Stimulated activated naive B cell treated with anti-CD40 and anti-IgM and Interleukin-4, amounts not matched to agents 10 μg/mL and 1 μg/mL and 100 μg/mL, for 72 hours (primary cell): Measurements from ENCODE around the gene GUCA2B.

Source experiments
- ATAC-seq, 2 donors: fragments of 150-1000 bp; cut with Tn5 transposase; replicated peaks; 2 replicates each; pipeline ENCODE4 v1.10.0; 2021; ENCODE audit warnings: moderate library complexity in 1 of 2
- DNase-seq: peaks from one replicate; pipeline ENCODE4 v3.0.0; 2021
- H3K27ac Mint-ChIP-seq: one replicate; pipeline ENCODE4 v1.8.0; 2022; ENCODE audit warnings: mild to moderate bottlenecking, mixed read lengths
- H3K27me3 Mint-ChIP-seq, 2 donors: one replicate each; pipeline ENCODE4 v1.8.0; 2022; ENCODE audit warnings: mixed read lengths in 2 of 2
- H3K36me3 Mint-ChIP-seq, 2 donors: one replicate each; pipeline ENCODE4 v1.8.0; 2022; ENCODE audit warnings: mixed read lengths in 2 of 2, mild to moderate bottlenecking in 1 of 2
- H3K4me1 Mint-ChIP-seq, 2 donors: one replicate each; pipeline ENCODE4 v1.8.0; 2022; ENCODE audit warnings: mixed read lengths in 2 of 2, mild to moderate bottlenecking in 1 of 2
- H3K4me3 Mint-ChIP-seq, 2 donors: one replicate each; pipeline ENCODE4 v1.8.0; 2022; ENCODE audit warnings: mild to moderate bottlenecking in 2 of 2, mixed read lengths in 2 of 2, moderate library complexity in 1 of 2
- H3K9me3 Mint-ChIP-seq, 2 donors: one replicate each; pipeline ENCODE4 v1.8.0; 2022; ENCODE audit warnings: mixed read lengths in 2 of 2, mild to moderate bottlenecking in 1 of 2

The GUCA2B gene

GRCh38 chr1:42133809-42134526, 19.2 kb upstream of the GUCA2B start:
- Mint-ChIP-seq H3K9me3 (peaks cover 4 to 6% of the 10 kb centered on the region in 2 donors), H3K4me1 (peaks cover 2 to 16% of the 10 kb centered on the region in 2 donors), H3K36me3 (peaks cover 0 to 2% of the 10 kb centered on the region in 2 donors), H3K27me3 (peaks cover 13 to 21% of the 10 kb centered on the region in 2 donors), H3K4me3 (no peak overlapping the region), H3K27ac (no peak overlapping the region)
- ATAC-seq (no peak), DNase-seq (no peak)

DNA sequence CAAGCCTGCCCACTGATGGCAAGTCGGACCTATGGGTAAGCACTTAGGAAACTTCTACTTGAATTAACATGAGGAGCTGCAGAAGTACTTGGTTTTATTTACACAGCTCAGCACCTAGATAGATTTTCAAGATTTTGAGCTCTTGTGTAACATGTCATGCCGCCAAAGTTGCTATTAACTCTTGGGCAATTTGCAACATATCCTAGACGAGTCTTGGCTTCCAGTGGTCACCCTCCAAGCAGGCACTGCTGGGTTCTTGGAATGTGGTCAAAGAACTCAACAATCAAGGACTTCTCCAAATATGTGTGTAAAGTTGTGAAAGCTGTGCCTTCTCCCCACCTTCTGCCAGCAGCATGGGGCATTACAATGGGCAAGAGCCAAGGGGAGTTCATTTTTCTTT, 17.8 kb upstream of the GUCA2B start:
- Mint-ChIP-seq H3K4me3 (no peak overlapping the region), H3K9me3 (peaks cover 4 to 6% of the 10 kb centered on the region in 2 donors), H3K4me1 (peaks cover 2 to 16% of the 10 kb centered on the region in 2 donors), H3K36me3 (peaks cover 0 to 2% of the 10 kb centered on the region in 2 donors), H3K27me3 (peaks cover 9 to 15% of the 10 kb centered on the region in 2 donors), H3K27ac (no peak overlapping the region)
- no peak for ATAC-seq
- no peak for DNase-seq

DNA sequence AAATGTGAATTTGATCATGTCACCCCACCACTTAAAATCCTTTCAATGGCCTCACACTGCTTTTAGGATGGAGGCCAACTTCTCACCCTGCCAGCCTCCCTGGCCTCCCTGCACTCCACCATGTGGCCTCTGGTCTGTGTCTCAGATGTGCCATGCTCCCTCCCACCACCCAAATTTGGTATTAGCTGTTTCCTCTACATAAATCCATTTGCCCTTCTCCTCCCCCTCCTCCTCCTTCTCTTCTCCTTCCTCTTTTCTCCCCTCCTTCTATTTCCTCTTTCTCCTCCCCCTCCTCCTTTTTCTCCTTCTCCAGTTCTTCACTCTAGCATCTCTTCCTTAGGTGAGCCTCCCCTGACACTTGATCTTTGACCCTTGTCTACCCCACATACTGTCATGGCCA, 16.7 kb upstream of the GUCA2B start:
- H3K27me3 Mint-ChIP-seq = peaks cover 17 to 21% of the 10 kb centered on the region in 2 donors
- H3K4me3 Mint-ChIP-seq = no peak overlapping the region
- H3K27ac Mint-ChIP-seq = no peak overlapping the region

GRCh38 chr1:42137766-42138165, 15.4 kb upstream of the GUCA2B start:
- peaks cover 2 to 16% of the 10 kb centered on the region in 2 donors for H3K4me1 Mint-ChIP-seq
- no peak overlapping the region for H3K27ac Mint-ChIP-seq
- H3K4me3 Mint-ChIP-seq = no peak overlapping the region
- ATAC-seq (peak; percentile 78 to 82), DNase-seq (no peak)
- peaks cover 21 to 26% of the 10 kb centered on the region in 2 donors for H3K27me3 Mint-ChIP-seq
- H3K36me3 Mint-ChIP-seq = peaks cover 0 to 2% of the 10 kb centered on the region in 2 donors
- peaks cover 4 to 6% of the 10 kb centered on the region in 2 donors for H3K9me3 Mint-ChIP-seq

More for the DNA sequence above, 16.7 kb upstream of the GUCA2B start:
- ATAC-seq (no peak), DNase-seq (no peak)
- peaks cover 4 to 6% of the 10 kb centered on the region in 2 donors for H3K9me3 Mint-ChIP-seq
- peaks cover 2 to 16% of the 10 kb centered on the region in 2 donors for H3K4me1 Mint-ChIP-seq
- peaks cover 0 to 2% of the 10 kb centered on the region in 2 donors for H3K36me3 Mint-ChIP-seq

DNA sequence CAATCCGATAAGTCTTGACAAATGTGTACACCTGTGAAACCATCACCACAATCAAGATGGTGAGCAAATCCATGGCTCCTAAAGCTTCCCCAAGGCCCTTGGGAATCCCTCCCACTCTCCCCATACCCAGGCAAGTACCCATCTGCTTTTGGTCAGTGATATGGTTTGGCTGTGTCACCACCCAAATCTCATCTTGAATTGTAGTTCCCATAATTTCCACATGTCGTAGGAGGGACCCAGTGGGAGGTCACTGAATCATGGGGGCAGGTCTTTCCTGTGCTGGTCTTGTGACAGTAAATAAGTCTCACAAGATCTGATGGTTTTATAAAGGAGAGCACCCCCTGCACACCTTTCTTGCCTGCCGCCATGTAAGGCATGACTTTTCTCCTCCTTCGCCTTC, 14.6 kb upstream of the GUCA2B start:
- H3K27ac Mint-ChIP-seq = no peak overlapping the region
- no peak overlapping the region for H3K4me3 Mint-ChIP-seq
- peaks cover 27 to 30% of the 10 kb centered on the region in 2 donors for H3K27me3 Mint-ChIP-seq
- H3K36me3 Mint-ChIP-seq = peaks cover 0 to 2% of the 10 kb centered on the region in 2 donors
- peaks cover 8 to 16% of the 10 kb centered on the region in 2 donors for H3K4me1 Mint-ChIP-seq
- no peak for ATAC-seq
- H3K9me3 Mint-ChIP-seq = peaks cover 4 to 6% of the 10 kb centered on the region in 2 donors
- no peak for DNase-seq

DNA sequence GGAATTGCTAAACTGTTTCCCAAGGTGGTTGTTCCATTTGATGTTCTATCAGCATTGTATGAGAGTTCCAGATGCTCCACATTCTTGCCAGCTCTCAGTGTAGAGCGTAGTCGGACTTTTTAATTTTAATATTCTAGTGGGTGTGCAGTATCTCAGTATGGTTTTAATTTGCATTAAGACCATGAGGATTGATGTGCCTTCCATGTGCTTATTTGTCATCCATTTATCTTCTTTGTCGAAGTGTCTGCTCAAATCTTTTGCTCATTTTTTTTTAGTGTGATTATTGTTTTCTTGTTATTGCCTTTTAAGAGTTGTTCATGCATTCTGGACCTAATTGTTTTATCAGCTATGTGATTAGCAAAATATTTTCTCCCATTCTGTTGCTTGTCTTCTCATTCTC, 13.8 kb upstream of the GUCA2B start:
- Mint-ChIP-seq H3K27ac (no peak overlapping the region), H3K36me3 (peaks cover 0 to 2% of the 10 kb centered on the region in 2 donors), H3K27me3 (peaks cover 27 to 30% of the 10 kb centered on the region in 2 donors), H3K4me1 (peaks cover 9 to 16% of the 10 kb centered on the region in 2 donors), H3K4me3 (no peak overlapping the region), H3K9me3 (peaks cover 4 to 6% of the 10 kb centered on the region in 2 donors)
- DNase-seq = no peak
- ATAC-seq = no peak

- Mint-ChIP-seq H3K36me3 (peaks cover 0 to 2% of the 10 kb centered on the region in 2 donors), H3K27me3 (peaks cover 27 to 30% of the 10 kb centered on the region in 2 donors), H3K9me3 (peaks cover 4 to 6% of the 10 kb centered on the region in 2 donors), H3K4me1 (peaks cover 9 to 16% of the 10 kb centered on the region in 2 donors), H3K27ac (no peak overlapping the region), H3K4me3 (no peak overlapping the region)
- DNase-seq (no peak), ATAC-seq (no peak)
These were observed 13.0 kb upstream of the GUCA2B start for GRCh38 chr1:42140191-42140590.

DNA sequence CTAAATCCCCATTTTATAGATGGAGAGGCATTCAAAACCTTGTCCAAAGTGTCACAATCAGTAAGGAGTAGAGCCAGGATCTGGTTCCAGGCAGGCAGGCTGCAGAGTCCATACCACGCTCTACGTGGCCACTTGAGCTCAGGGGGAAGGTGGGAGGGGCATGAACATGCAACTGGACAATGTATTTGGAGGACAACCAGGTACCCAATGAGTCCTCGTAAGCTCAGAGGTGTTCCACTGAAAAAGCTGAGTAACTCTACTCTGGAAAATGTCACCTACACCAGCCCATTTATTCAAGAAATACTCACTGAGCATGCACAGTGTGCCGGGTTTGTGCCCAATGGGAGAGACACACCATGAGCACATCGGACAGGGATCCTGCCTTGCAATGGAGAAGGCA, 11.2 kb upstream of the GUCA2B start:
- peaks cover 17 to 30% of the 10 kb centered on the region in 2 donors for H3K27me3 Mint-ChIP-seq
- ATAC-seq = no peak
- peaks cover 4 to 6% of the 10 kb centered on the region in 2 donors for H3K9me3 Mint-ChIP-seq
- H3K4me1 Mint-ChIP-seq = peaks cover 7 to 9% of the 10 kb centered on the region in 2 donors
- H3K4me3 Mint-ChIP-seq = no peak overlapping the region
- no peak for DNase-seq
- H3K36me3 Mint-ChIP-seq = peaks cover 0 to 2% of the 10 kb centered on the region in 2 donors
- no peak overlapping the region for H3K27ac Mint-ChIP-seq

DNA sequence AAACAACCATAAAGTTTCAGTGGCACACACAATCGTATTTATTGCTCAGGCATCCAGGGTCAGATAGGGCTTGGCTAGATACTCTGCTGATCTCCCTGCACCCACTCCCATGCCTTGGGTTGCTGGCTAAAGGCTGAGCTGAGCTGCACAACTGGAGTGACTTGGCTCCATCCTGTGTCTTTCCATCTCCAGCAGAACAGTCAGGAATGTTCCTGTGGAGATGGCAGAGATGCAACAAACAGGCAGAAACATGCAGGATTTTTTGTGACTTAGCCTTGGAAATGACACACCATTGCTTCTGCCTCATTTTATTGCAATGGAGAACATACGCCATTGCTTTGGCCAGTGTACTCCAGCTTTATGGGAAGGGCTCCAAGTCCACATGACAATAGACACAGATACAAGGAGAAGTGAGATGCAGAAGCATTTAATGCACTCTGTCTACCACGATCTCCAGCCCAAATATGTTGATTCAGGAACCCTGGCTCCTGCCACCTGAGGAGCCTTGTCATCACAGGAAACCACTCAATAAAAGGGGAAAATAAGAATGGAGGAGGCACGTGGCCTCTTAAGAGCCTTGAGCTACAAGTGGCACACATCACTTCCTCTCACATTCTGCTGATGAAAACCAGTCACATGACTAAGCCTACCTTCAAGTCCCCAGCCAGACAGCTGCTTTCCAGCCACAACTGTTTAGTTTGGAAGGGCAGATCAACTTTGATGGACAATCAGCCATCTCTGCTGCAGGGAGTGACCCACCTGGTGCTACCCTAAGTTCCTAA, 10.1 kb upstream of the GUCA2B start:
- peak in 1 of 2 donors; percentile 52 for ATAC-seq
- no peak for DNase-seq
- Mint-ChIP-seq H3K9me3 (peaks cover 4 to 6% of the 10 kb centered on the region in 2 donors), H3K4me3 (no peak overlapping the region), H3K27ac (no peak overlapping the region), H3K27me3 (peaks cover 17 to 30% of the 10 kb centered on the region in 2 donors), H3K4me1 (peaks cover 0 to 7% of the 10 kb centered on the region in 2 donors), H3K36me3 (peaks cover 0 to 2% of the 10 kb centered on the region in 2 donors)

DNA sequence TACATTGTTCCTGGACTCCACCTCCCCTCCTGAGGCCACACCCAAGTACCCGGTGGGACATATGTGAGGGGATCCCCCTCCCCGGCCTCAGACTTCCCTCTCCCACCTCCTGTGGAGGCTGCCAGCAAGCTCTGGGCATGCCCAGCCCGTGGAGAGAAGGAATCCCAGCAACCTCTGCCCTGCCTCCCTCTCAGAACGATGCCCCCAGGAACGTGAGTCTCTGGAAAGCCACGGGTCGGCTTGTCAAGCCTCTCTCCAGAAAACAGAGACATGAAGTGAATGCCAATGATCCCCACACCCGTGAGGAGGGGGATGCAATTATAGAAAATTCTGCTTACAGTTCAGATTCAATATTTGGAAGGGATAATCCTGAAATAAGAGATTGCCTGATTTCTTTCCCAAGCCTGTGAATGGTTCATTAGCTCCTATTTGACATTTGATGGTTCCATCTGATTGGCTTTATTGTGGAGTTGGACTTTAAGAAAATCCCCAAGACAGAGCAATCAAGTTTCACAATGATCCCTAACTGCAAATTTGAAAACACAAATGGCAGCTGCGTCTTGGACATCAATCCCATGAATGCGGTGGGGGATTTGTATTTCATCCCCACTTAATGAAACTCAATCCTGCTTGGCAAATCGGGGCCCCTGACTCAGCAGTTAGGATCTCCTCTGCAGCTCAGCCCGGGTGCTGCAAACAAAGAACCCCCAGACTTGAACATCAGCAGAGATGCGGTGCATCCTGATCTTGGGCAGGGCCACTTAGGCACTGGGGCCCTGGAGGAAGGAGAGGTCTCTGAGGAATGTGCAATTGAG, 9.1 kb upstream of the GUCA2B start:
- no peak for ATAC-seq
- Mint-ChIP-seq H3K36me3 (no peaks in the 10 kb centered on the region), H3K4me3 (no peak overlapping the region), H3K27me3 (peaks cover 11 to 23% of the 10 kb centered on the region in 2 donors), H3K27ac (no peak overlapping the region), H3K4me1 (peaks cover 0 to 7% of the 10 kb centered on the region in 2 donors), H3K9me3 (no peaks in the 10 kb centered on the region)
- DNase-seq = no peak

GRCh38 chr1:42144711-42145388, 8.4 kb upstream of the GUCA2B start:
- Mint-ChIP-seq H3K9me3 (no peaks in the 10 kb centered on the region), H3K4me1 (peaks cover 0 to 7% of the 10 kb centered on the region in 2 donors), H3K27me3 (peaks cover 15 to 23% of the 10 kb centered on the region in 2 donors), H3K4me3 (no peak overlapping the region), H3K27ac (no peak overlapping the region), H3K36me3 (no peaks in the 10 kb centered on the region)
- ATAC-seq (no peak), DNase-seq (no peak)

GRCh38 chr1:42145389-42145716, 7.9 kb upstream of the GUCA2B start:
- ATAC-seq = no peak
- peaks cover 0 to 7% of the 10 kb centered on the region in 2 donors for H3K4me1 Mint-ChIP-seq
- H3K36me3 Mint-ChIP-seq = no peaks in the 10 kb centered on the region
- no peaks in the 10 kb centered on the region for H3K9me3 Mint-ChIP-seq
- peaks cover 20 to 27% of the 10 kb centered on the region in 2 donors for H3K27me3 Mint-ChIP-seq
- H3K27ac Mint-ChIP-seq = no peak overlapping the region
- DNase-seq = no peak
- no peak overlapping the region for H3K4me3 Mint-ChIP-seq

DNA sequence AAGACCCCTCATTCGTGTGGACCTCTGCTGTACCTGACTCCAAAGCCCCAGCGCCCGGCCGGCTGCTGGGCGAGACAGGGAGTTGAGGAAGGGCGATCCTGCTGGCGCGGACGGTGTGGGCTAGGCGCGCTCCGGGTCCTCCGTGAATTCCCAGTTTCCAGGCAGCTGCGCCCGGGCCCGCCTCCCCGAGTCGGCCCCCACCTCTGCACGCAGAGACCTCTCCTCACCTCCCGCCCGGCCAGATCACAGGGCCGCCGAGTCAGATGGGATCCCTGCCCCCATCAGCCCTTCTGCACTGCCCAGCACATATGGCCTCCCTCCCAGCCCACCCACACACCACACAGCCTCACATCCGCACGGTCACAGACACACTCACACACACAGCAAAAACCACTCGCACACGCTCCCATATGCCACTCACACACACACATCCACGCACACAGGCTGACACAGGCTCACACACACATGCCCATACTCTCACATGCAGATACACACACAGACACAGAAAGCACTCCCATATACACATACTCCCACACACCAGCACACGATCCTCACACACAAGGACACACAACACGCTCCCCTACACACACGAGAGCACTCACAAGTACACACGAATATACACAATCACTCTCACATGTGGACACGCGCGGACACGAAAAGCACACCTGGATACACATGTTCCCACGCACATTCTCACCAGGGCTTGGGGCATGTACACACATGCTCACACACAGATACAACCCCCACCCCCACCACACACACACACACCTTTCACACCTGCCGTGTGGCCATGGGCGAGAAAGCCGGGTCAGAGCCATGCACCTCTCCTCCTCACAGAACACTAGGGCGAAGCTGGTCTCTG, 7.2 kb upstream of the GUCA2B start:
- no peaks in the 10 kb centered on the region for H3K9me3 Mint-ChIP-seq
- H3K4me1 Mint-ChIP-seq = peaks cover 0 to 7% of the 10 kb centered on the region in 2 donors
- no peak overlapping the region for H3K27ac Mint-ChIP-seq
- DNase-seq = no peak
- no peak for ATAC-seq
- H3K36me3 Mint-ChIP-seq = no peaks in the 10 kb centered on the region
- H3K27me3 Mint-ChIP-seq = peaks cover 22 to 26% of the 10 kb centered on the region in 2 donors
- H3K4me3 Mint-ChIP-seq = no peak overlapping the region
